SK-N-MC (cell line): ENCODE results near the gene NT5DC1.

Source experiments
- DNase-seq: peaks from one replicate; pipeline ENCODE4 v3.0.0-alpha.2; 2011; ENCODE audit warnings: low read depth, low spot score
- H3K27ac ChIP-seq: fragments of 200-600 bp; sonication (generic); 2 replicates; pipeline ENCODE4 v1.5.1; 2016; ENCODE audit warnings: mixed run types
- H3K36me3 ChIP-seq: fragments of 200-600 bp; sonication (generic); 2 replicates; pipeline ENCODE4 v1.6.1; 2017; ENCODE audit warnings: antibody characterized with exemption, low read length, mixed read lengths; ENCODE audit not compliant: insufficient read depth
- H3K4me3 ChIP-seq: fragments of 200-600 bp; sonication (generic); 2 replicates; pipeline ENCODE4 v1.5.1; 2016
- H3K9ac ChIP-seq: fragments of 200-600 bp; sonication (generic); 2 replicates; pipeline ENCODE4 v1.8.0; 2017; ENCODE audit warnings: mixed run types, mixed read lengths; ENCODE audit not compliant: insufficient read length
- H3K9me3 ChIP-seq: fragments of 200-600 bp; sonication (generic); 2 replicates; pipeline ENCODE4 v1.6.1; 2017; ENCODE audit warnings: low read depth, mild to moderate bottlenecking, antibody characterized with exemption, low read length, moderate library complexity, mixed read lengths
- EZH2 ChIP-seq: fragments of 200-600 bp; sonication (generic); IDR thresholded peaks from one replicate; pipeline ENCODE4 v1.6.1; 2017; ENCODE audit warnings: antibody characterized with exemption
- FOXP2 ChIP-seq: optimal IDR thresholded peaks from 2 replicates; pipeline ENCODE3; 2011; ENCODE audit warnings: mild to moderate bottlenecking, moderate library complexity; ENCODE audit not compliant: insufficient read depth; ENCODE audit errors: extremely low read length, control extremely low read depth
- POLR2AphosphoS5 ChIP-seq: IDR thresholded peaks from 2 replicates; pipeline ENCODE4 v1.6.1; 2012; ENCODE audit warnings: mild to moderate bottlenecking, low read depth, low read length, borderline replicate concordance

The NT5DC1 gene

GRCh38 chr6:116136373-116136772 lies 35.7 kb downstream of the NT5DC1 start:
- no peak for TF ChIP-seq EZH2
- no peak for TF ChIP-seq POLR2AphosphoS5
- TF ChIP-seq FOXP2, result no peak
- no peak for DNase-seq
- no peaks in the 10 kb centered on the region for H3K36me3 ChIP-seq
- no peak overlapping the region for H3K27ac ChIP-seq
- no peaks in the 10 kb centered on the region for H3K9me3 ChIP-seq
- H3K4me3 ChIP-seq, result no peak overlapping the region
- H3K9ac ChIP-seq, result no peak overlapping the region

DNA sequence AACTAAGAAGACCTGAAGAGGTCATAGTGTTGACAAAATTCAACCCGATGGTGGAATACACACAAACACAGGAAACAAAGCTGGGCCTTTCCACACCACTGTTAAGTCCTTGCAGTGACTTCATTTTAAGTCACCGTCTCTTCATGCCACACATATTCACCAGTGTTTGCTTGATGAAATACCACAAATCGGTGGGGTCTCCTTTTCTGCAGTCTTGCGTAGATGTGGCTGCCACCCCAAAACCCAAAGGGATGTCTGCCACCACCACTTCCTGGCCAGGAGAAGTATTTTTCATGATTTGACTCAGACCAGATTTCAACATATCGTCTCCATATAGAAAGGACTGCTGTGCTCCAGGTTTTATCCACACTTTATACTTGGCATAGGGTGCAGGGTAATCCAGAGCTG lies 36.3 kb downstream of the NT5DC1 start:
- no peak for DNase-seq
- no peak for TF ChIP-seq FOXP2
- no peak for TF ChIP-seq EZH2
- no peak for TF ChIP-seq POLR2AphosphoS5

GRCh38 chr6:116139917-116140316 lies 39.3 kb downstream of the NT5DC1 start:
- TF ChIP-seq FOXP2 (no peak), EZH2 (no peak), POLR2AphosphoS5 (no peak)
- no peak for DNase-seq
- Histone ChIP-seq H3K36me3 (no peaks in the 10 kb centered on the region), H3K9ac (no peak overlapping the region), H3K9me3 (no peaks in the 10 kb centered on the region), H3K27ac (no peak overlapping the region), H3K4me3 (no peak overlapping the region)

More for the DNA sequence above, 36.3 kb downstream of the NT5DC1 start:
- Histone ChIP-seq H3K27ac (no peak overlapping the region), H3K36me3 (no peaks in the 10 kb centered on the region), H3K9me3 (no peaks in the 10 kb centered on the region), H3K4me3 (no peak overlapping the region), H3K9ac (no peak overlapping the region)

- peak; percentile 18 for DNase-seq
- TF ChIP-seq FOXP2 (no peak), EZH2 (no peak), POLR2AphosphoS5 (no peak)
- Histone ChIP-seq H3K4me3 (no peak overlapping the region), H3K36me3 (no peaks in the 10 kb centered on the region), H3K9me3 (no peaks in the 10 kb centered on the region), H3K9ac (no peak overlapping the region), H3K27ac (no peak overlapping the region)
Measured at GRCh38 chr6:116144605-116145004, 44.0 kb downstream of the NT5DC1 start.

GRCh38 chr6:116145803-116146675 lies 45.4 kb downstream of the NT5DC1 start:
- no peak overlapping the region for H3K9ac ChIP-seq
- DNase-seq, result no peak
- H3K36me3 ChIP-seq, result no peaks in the 10 kb centered on the region
- no peak overlapping the region for H3K4me3 ChIP-seq
- H3K27ac ChIP-seq, result no peak overlapping the region
- H3K9me3 ChIP-seq, result no peaks in the 10 kb centered on the region
- TF ChIP-seq FOXP2 (no peak), EZH2 (no peak), POLR2AphosphoS5 (no peak)

- no peaks in the 10 kb centered on the region for H3K36me3 ChIP-seq
- TF ChIP-seq FOXP2, result no peak
- no peak for TF ChIP-seq EZH2
- TF ChIP-seq POLR2AphosphoS5, result no peak
- H3K9me3 ChIP-seq, result no peaks in the 10 kb centered on the region
- H3K9ac ChIP-seq, result no peak overlapping the region
- H3K4me3 ChIP-seq, result no peak overlapping the region
- DNase-seq, result no peak
- no peak overlapping the region for H3K27ac ChIP-seq
Measured at GRCh38 chr6:116152620-116153019, 52.0 kb downstream of the NT5DC1 start.

- Histone ChIP-seq H3K9ac (no peak overlapping the region), H3K9me3 (no peaks in the 10 kb centered on the region), H3K36me3 (no peaks in the 10 kb centered on the region), H3K4me3 (no peak overlapping the region), H3K27ac (no peak overlapping the region)
- no peak for DNase-seq
- TF ChIP-seq POLR2AphosphoS5 (no peak), FOXP2 (no peak), EZH2 (no peak)
Measured at GRCh38 chr6:116154887-116155286, 54.2 kb downstream of the NT5DC1 start.

- Histone ChIP-seq H3K27ac (no peak overlapping the region), H3K4me3 (no peak overlapping the region), H3K9ac (no peak overlapping the region), H3K36me3 (no peaks in the 10 kb centered on the region), H3K9me3 (no peaks in the 10 kb centered on the region)
- DNase-seq, result no peak
- TF ChIP-seq FOXP2 (no peak), EZH2 (no peak), POLR2AphosphoS5 (no peak)
Measured at GRCh38 chr6:116156405-116157326, 56.0 kb downstream of the NT5DC1 start.
